ENCODE data around the gene KRT15.
"Not testable (repeated sequence)": the region's sequence is repeated elsewhere in the genome, so short reads cannot be mapped to it uniquely, and the experiment has no call there.

KRT15 gene

GRCh38 chr17:41545829-41546410 is 27.2 kb upstream of the KRT15 start:
- no peak overlapping the region for H3K9ac ChIP-seq (ENCODE audit: low read length)
- no peak for TF ChIP-seq CTCF (IDR thresholded peaks at IDR 0.05; ENCODE audit: low read length)
- TF ChIP-seq EZH2 (IDR thresholded peaks at IDR 0.05; ENCODE audit: borderline replicate concordance, low read length), result no peak
- H3F3A ChIP-seq (ENCODE audit: insufficient read depth, low read length), result no peaks in the 10 kb centered on the region
- H3K27ac ChIP-seq (ENCODE audit: low read depth, low read length, poor library complexity, severe bottlenecking), result no peak overlapping the region
- H3K36me3 ChIP-seq (ENCODE audit: insufficient read depth, low read length), result no peaks in the 10 kb centered on the region
- no peaks in the 10 kb centered on the region for H3K4me1 ChIP-seq (ENCODE audit: insufficient read depth, low read length, severe bottlenecking)
- no peak overlapping the region for H3K4me2 ChIP-seq (ENCODE audit: low read length)
- no peaks in the 10 kb centered on the region for H3K79me2 ChIP-seq (ENCODE audit: insufficient read depth, low read length)
- no peak overlapping the region for H2AFZ ChIP-seq (ENCODE audit: low read length)
- H3K4me3 ChIP-seq (ENCODE audit: low read depth, low read length, poor library complexity, severe bottlenecking), result no peak overlapping the region
- H3K9me3 ChIP-seq (ENCODE audit: low read length), result no peaks in the 10 kb centered on the region
- H4K20me1 ChIP-seq (ENCODE audit: insufficient read depth, low read length), result no peaks in the 10 kb centered on the region
- H3K27me3 ChIP-seq (ENCODE audit: insufficient read depth, low read length), result 0 out of 2 replicates have a peak, but pooled peaks cover 6% of the 10 kb centered on the region
- H3K9me2 ChIP-seq (ENCODE audit: low read depth, low read length), result no peaks in the 10 kb centered on the region

- H2AFZ ChIP-seq (ENCODE audit: low read length), result no peak overlapping the region
- H3K4me3 ChIP-seq (ENCODE audit: low read depth, low read length, poor library complexity, severe bottlenecking), result no peak overlapping the region
- no peaks in the 10 kb centered on the region for H3K4me1 ChIP-seq (ENCODE audit: insufficient read depth, low read length, severe bottlenecking)
Observed at GRCh38 chr17:41544935-41545334, 26.2 kb upstream of the KRT15 start.

GRCh38 chr17:41544491-41544892 is 25.8 kb upstream of the KRT15 start:
- Histone ChIP-seq H3K9ac (ENCODE audit: low read length) (no peak overlapping the region), H3K4me2 (ENCODE audit: low read length) (no peak overlapping the region)
- TF ChIP-seq EZH2 (IDR thresholded peaks at IDR 0.05; ENCODE audit: borderline replicate concordance, low read length), result no peak
- TF ChIP-seq CTCF (IDR thresholded peaks at IDR 0.05; ENCODE audit: low read length), result no peak

More at GRCh38 chr17:41544935-41545334, 26.2 kb upstream of the KRT15 start:
- no peaks in the 10 kb centered on the region for H3K9me2 ChIP-seq (ENCODE audit: low read depth, low read length)
- H3K9me3 ChIP-seq (ENCODE audit: low read length), result no peaks in the 10 kb centered on the region
- no peak overlapping the region for H3K4me2 ChIP-seq (ENCODE audit: low read length)
- no peaks in the 10 kb centered on the region for H3F3A ChIP-seq (ENCODE audit: insufficient read depth, low read length)
- no peaks in the 10 kb centered on the region for H3K79me2 ChIP-seq (ENCODE audit: insufficient read depth, low read length)
- no peaks in the 10 kb centered on the region for H4K20me1 ChIP-seq (ENCODE audit: insufficient read depth, low read length)
- no peak overlapping the region for H3K9ac ChIP-seq (ENCODE audit: low read length)
- H3K27ac ChIP-seq (ENCODE audit: low read depth, low read length, poor library complexity, severe bottlenecking), result no peak overlapping the region
- no peak for TF ChIP-seq CTCF (IDR thresholded peaks at IDR 0.05; ENCODE audit: low read length)
- no peak for TF ChIP-seq EZH2 (IDR thresholded peaks at IDR 0.05; ENCODE audit: borderline replicate concordance, low read length)
- H3K36me3 ChIP-seq (ENCODE audit: insufficient read depth, low read length), result no peaks in the 10 kb centered on the region
- H3K27me3 ChIP-seq (ENCODE audit: insufficient read depth, low read length), result 0 out of 2 replicates have a peak, but pooled peaks cover 6% of the 10 kb centered on the region

GRCh38 chr17:41542786-41543185 is 24.1 kb upstream of the KRT15 start:
- not testable (repeated sequence) for H3K9me3 ChIP-seq (ENCODE audit: low read length); H3K79me2 ChIP-seq (ENCODE audit: insufficient read depth, low read length); H4K20me1 ChIP-seq (ENCODE audit: insufficient read depth, low read length); H3K9ac ChIP-seq (ENCODE audit: low read length); H3K9me2 ChIP-seq (ENCODE audit: low read depth, low read length); H2AFZ ChIP-seq (ENCODE audit: low read length); H3K4me2 ChIP-seq (ENCODE audit: low read length); H3K4me1 ChIP-seq (ENCODE audit: insufficient read depth, low read length, severe bottlenecking); H3K27me3 ChIP-seq (ENCODE audit: insufficient read depth, low read length); H3K36me3 ChIP-seq (ENCODE audit: insufficient read depth, low read length); H3F3A ChIP-seq (ENCODE audit: insufficient read depth, low read length); H3K4me3 ChIP-seq (ENCODE audit: low read depth, low read length, poor library complexity, severe bottlenecking); H3K27ac ChIP-seq (ENCODE audit: low read depth, low read length, poor library complexity, severe bottlenecking)

More at GRCh38 chr17:41544491-41544892, 25.8 kb upstream of the KRT15 start:
- no peaks in the 10 kb centered on the region for H3K79me2 ChIP-seq (ENCODE audit: insufficient read depth, low read length)
- no peak overlapping the region for H2AFZ ChIP-seq (ENCODE audit: low read length)
- H3F3A ChIP-seq (ENCODE audit: insufficient read depth, low read length), result no peaks in the 10 kb centered on the region
- H3K9me3 ChIP-seq (ENCODE audit: low read length), result no peaks in the 10 kb centered on the region
- H3K4me3 ChIP-seq (ENCODE audit: low read depth, low read length, poor library complexity, severe bottlenecking), result no peak overlapping the region
- H3K4me1 ChIP-seq (ENCODE audit: insufficient read depth, low read length, severe bottlenecking), result no peaks in the 10 kb centered on the region
- no peaks in the 10 kb centered on the region for H3K9me2 ChIP-seq (ENCODE audit: low read depth, low read length)
- no peak overlapping the region for H3K27ac ChIP-seq (ENCODE audit: low read depth, low read length, poor library complexity, severe bottlenecking)
- no peaks in the 10 kb centered on the region for H3K36me3 ChIP-seq (ENCODE audit: insufficient read depth, low read length)
- H4K20me1 ChIP-seq (ENCODE audit: insufficient read depth, low read length), result no peaks in the 10 kb centered on the region
- H3K27me3 ChIP-seq (ENCODE audit: insufficient read depth, low read length), result 0 out of 2 replicates have a peak, but pooled peaks cover 6% of the 10 kb centered on the region

Measured in OCI-LY1 (cell line).